A549 (cell line): Measurements from ENCODE around the gene COQ5. TPM values are rescaled to one million over a fixed set of nuclear protein-coding genes. Genes with fewer than 3 reads are reported as not detected.

ENCODE experiments used
- ATAC-seq, 2 experiments: fragments of 200-7000 bp in 1 of 2; fragments of >200 bp in 1 of 2; cut with Nextera tagmentation in 1 of 2; cut with Tn5 transposase in 1 of 2; 3 replicates each; pipeline versions ENCODE4 v1.8.0 to v1.9.1; 2018 to 2020; ENCODE audit warnings: mild to moderate bottlenecking in 1 of 2, moderate library complexity in 1 of 2
- CTCF ChIA-PET: fragments of 300-600 bp; sonication (Branson Sonifier 250); formaldehyde crosslinking; extraction: SDS; loops from one replicate; lab custom pipeline; 2021; ENCODE audit warnings: antibody characterized with exemption, inconsistent platforms; lab: Yijun Ruan, JAX
- POLR2A ChIA-PET: fragments of 350-600 bp; formaldehyde crosslinking; extraction: SDS; loops from one replicate; lab custom pipeline; 2021; ENCODE audit warnings: antibody characterized with exemption, inconsistent platforms; lab: Yijun Ruan, JAX
- DNase-seq, 2 experiments: peaks; one replicate each; pipeline versions ENCODE4 v3.0.0 to v3.0.0-alpha.2; 2011 to 2016; ENCODE audit warnings: low read depth in 1 of 2, low spot score in 1 of 2
- FAIRE-seq: peaks from 2 replicates; lab custom pipeline; 2011; peaks lifted over from hg19 to GRCh38; lab: Jason Lieb, UNC
- H3K27ac ChIP-seq, 2 experiments: fragments of >200 bp; sonication (Bioruptor Twin); formaldehyde crosslinking; 3 replicates each; pipeline ENCODE4 v1.5.1; 2016 to 2017
- H3K4me1 ChIP-seq: fragments of >200 bp; sonication (Bioruptor Twin); formaldehyde crosslinking; 3 replicates; pipeline ENCODE4 v1.6.1; 2016
- H3K4me2 ChIP-seq: fragments of >200 bp; sonication (Bioruptor Twin); formaldehyde crosslinking; 3 replicates; pipeline ENCODE4 v1.6.1; 2016
- H3K4me3 ChIP-seq: fragments of >200 bp; sonication (Bioruptor Twin); formaldehyde crosslinking; 3 replicates; pipeline ENCODE4 v1.5.1; 2016
- H3K9me3 ChIP-seq: fragments of >200 bp; sonication (Bioruptor Twin); formaldehyde crosslinking; 3 replicates; pipeline ENCODE4 v1.6.1; 2016
- BCL3 ChIP-seq: fragments of >200 bp; sonication (Bioruptor Twin); formaldehyde crosslinking; IDR thresholded peaks from 3 replicates; pipeline ENCODE4 v1.6.1; 2016
- CTCF ChIP-seq: fragments of >200 bp; sonication (Bioruptor Twin); formaldehyde crosslinking; IDR thresholded peaks from 3 replicates; pipeline ENCODE4 v1.5.1; 2016
- FOSL2 ChIP-seq, 2 experiments: fragments of 450-650 bp in 1 of 2; fragments of >200 bp in 1 of 2; sonication (Bioruptor Twin) in 1 of 2; formaldehyde crosslinking; IDR thresholded peaks; 2 replicates each; pipeline versions ENCODE4 v1.5.0 to v1.6.1; 2016 to 2020; ENCODE audit warnings: mild to moderate bottlenecking in 1 of 2, moderate library complexity in 1 of 2
- FOXS1 ChIP-seq: fragments of 250-450 bp; sonication (Bioruptor Pico); IDR thresholded peaks from 2 replicates; pipeline ENCODE4 v1.5.0; 2020; ENCODE audit warnings: mild to moderate bottlenecking, moderate library complexity
- HOXB13 ChIP-seq: fragments of 250-450 bp; sonication (Bioruptor Pico); IDR thresholded peaks from 2 replicates; pipeline ENCODE4 v1.5.0; 2020; ENCODE audit warnings: low read depth, mild to moderate bottlenecking, moderate library complexity
- HOXB5 ChIP-seq: fragments of 250-450 bp; sonication (Bioruptor Pico); IDR thresholded peaks from 2 replicates; pipeline ENCODE4 v1.5.0; 2020; ENCODE audit warnings: mild to moderate bottlenecking, moderate library complexity
- JUN ChIP-seq, 2 experiments: fragments of >200 bp; sonication (Bioruptor Twin); formaldehyde crosslinking; IDR thresholded peaks; 2 replicates in 1 of 2; 3 replicates in 1 of 2; pipeline ENCODE4 v1.6.1; 2016 to 2017
- JUNB ChIP-seq: fragments of >200 bp; sonication (Bioruptor Twin); formaldehyde crosslinking; IDR thresholded peaks from 2 replicates; pipeline ENCODE4 v1.6.1; 2016
- KDM5A ChIP-seq: fragments of 200-600 bp; sonication (generic); IDR thresholded peaks from 2 replicates; pipeline ENCODE4 v1.6.1; 2016; ENCODE audit warnings: antibody characterized with exemption, mild to moderate bottlenecking
- MAX ChIP-seq: IDR thresholded peaks from 2 replicates; pipeline ENCODE4 v1.6.1; 2012
- PHF8 ChIP-seq: fragments of 200-600 bp; sonication (generic); IDR thresholded peaks from 2 replicates; pipeline ENCODE4 v1.6.1; 2016; ENCODE audit warnings: low read depth, mild to moderate bottlenecking, antibody characterized with exemption, moderate library complexity, borderline replicate concordance
- POLR2A ChIP-seq: IDR thresholded peaks from 2 replicates; pipeline ENCODE4 v1.6.1; 2012; ENCODE audit warnings: mild to moderate bottlenecking, low read length
- POLR2AphosphoS2 ChIP-seq: conservative IDR thresholded peaks from 2 replicates; pipeline ENCODE4 v1.6.1; 2012; ENCODE audit warnings: low read length, improper control_type of control experiment, inconsistent platforms
- WGBS: methylation state at CpG from one replicate; pipeline ENCODE4 v1.1.6; 2017; ENCODE audit errors: missing lambda C conversion rate; 5-methylcytosine and 5-hydroxymethylcytosine counted together
- polyA plus RNA-seq, 4 experiments: library from polyadenylated mRNA; depleted of rRNA in 3 of 4; stranded (reverse); fragments of >200 nt; fragmentation: RNase III in 1 of 4; extraction: RNeasy Plus Mini Kit Qiagen cat#74134 plus additional on column Dnase treatment in 1 of 4; gene quantifications; 2 replicates in 3 of 4; 3 replicates in 1 of 4; pipeline ENCODE4 v1.2.3, GENCODE V29; 2011 to 2017
- TF ChIP-seq, protein P1 (sequence below): fragments of 250-450 bp; sonication (Bioruptor Pico); IDR thresholded peaks from 2 replicates; pipeline ENCODE4 v1.5.0; 2021; ENCODE audit warnings: mild to moderate bottlenecking, moderate library complexity, borderline replicate concordance
- TF ChIP-seq, protein P2 (sequence below): fragments of 150-350 bp; IDR thresholded peaks from 2 replicates; pipeline ENCODE4 v1.6.1; 2014; ENCODE audit warnings: low read depth, mild to moderate bottlenecking, low read length

COQ5 gene
- polyA plus RNA-seq, 2 of the 4 experiments (the other 2 are of a cell fraction) = 49.6 to 100.0 TPM

GRCh38 chr12:120534703-120535655, 6.0 kb upstream of the COQ5 start:
- H3K4me1 ChIP-seq = peaks cover 47% of the 10 kb centered on the region
- ChIA-PET POLR2A (interaction anchor here (0.9 kb wide), 1 partner anchor 25 kb away, joined by 3 read pairs; no protein-coding TSS in a partner anchor), CTCF (interaction anchor here (0.6 to 0.8 kb wide), 3 partner anchors 37 to 374 kb away, joined by 4 to 5 read pairs (median 5); no protein-coding TSS in a partner anchor)
- H3K27ac ChIP-seq = peak overlapping the region; percentile 77 to 97
- DNase-seq = peak; percentile 51 to 64
- ATAC-seq = peak; percentile 70 to 79
- no peak for FAIRE-seq
- H3K4me3 ChIP-seq = peak overlapping the region; percentile 59
- TF ChIP-seq PHF8 (peak; percentile 7; the same call in 1 of the 2 replicates), POLR2AphosphoS2 (no peak), KDM5A (0 out of 2 replicates have a peak, but pooled peaks have one; percentile 42), FOXS1 (CRISPR knock-in tag) (no peak), FOSL2 (IDR thresholded peaks at IDR 0.05) (no peak), FOSL2 (CRISPR knock-in tag; IDR thresholded peaks at IDR 0.05) (peak; percentile 82), MAX (0 out of 2 replicates have a peak, but pooled peaks have one; percentile 6)
- peak overlapping the region; percentile 98 for H3K4me2 ChIP-seq
- WGBS = 6% methylated on average over 27 of the region's 52 CpGs
- H3K9me3 ChIP-seq = no peaks in the 10 kb centered on the region

DNA sequence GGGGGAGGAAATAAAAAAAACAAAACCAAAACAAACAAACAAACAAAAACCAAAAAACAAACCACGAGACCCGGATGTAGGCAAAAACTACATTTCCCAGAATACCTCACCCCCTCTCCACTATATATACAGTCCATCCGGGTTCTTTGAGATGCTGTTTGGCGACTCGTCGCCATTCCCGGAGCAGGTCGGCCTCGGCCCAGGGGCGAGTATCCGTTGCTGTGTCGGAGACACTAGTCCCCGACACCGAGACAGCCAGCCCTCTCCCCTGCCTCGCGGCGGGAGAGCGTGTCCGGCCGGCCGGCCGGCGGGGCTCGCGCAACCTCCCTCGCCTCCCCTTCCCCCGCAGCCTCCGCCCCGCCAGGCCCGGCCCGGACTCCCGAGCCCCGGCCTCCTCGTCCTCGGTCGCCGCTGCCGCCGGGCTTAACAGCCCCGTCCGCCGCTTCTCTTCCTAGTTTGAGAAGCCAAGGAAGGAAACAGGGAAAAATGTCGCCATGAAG, 5.3 kb upstream of the COQ5 start, which contains the start of gene RNF10:
TSS of gene RNF10 (plus strand) at position 154 of the 500 bp plus-strand sequence. CDS start 456 bp downstream, outside the sequence.
- H3K9me3 ChIP-seq = no peaks in the 10 kb centered on the region
- peak; percentile 85 to 89 for ATAC-seq
- no peak for FAIRE-seq
- peak within 1 kb of the TSS; percentile 98 for H3K4me2 ChIP-seq
- no peak for TF ChIP-seq HOXB5
- TF ChIP-seq, protein P1, sequence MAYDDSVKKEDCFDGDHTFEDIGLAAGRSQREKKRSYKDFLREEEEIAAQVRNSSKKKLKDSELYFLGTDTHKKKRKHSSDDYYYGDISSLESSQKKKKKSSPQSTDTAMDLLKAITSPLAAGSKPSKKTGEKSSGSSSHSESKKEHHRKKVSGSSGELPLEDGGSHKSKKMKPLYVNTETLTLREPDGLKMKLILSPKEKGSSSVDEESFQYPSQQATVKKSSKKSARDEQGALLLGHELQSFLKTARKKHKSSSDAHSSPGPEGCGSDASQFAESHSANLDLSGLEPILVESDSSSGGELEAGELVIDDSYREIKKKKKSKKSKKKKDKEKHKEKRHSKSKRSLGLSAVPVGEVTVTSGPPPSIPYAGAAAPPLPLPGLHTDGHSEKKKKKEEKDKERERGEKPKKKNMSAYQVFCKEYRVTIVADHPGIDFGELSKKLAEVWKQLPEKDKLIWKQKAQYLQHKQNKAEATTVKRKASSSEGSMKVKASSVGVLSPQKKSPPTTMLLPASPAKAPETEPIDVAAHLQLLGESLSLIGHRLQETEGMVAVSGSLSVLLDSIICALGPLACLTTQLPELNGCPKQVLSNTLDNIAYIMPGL (CRISPR knock-in tag) = 0 out of 2 replicates have a peak, but pooled peaks have one; percentile 11
- no peak for TF ChIP-seq KDM5A
- TF ChIP-seq POLR2A = peak; percentile 97
- TF ChIP-seq, protein P2, sequence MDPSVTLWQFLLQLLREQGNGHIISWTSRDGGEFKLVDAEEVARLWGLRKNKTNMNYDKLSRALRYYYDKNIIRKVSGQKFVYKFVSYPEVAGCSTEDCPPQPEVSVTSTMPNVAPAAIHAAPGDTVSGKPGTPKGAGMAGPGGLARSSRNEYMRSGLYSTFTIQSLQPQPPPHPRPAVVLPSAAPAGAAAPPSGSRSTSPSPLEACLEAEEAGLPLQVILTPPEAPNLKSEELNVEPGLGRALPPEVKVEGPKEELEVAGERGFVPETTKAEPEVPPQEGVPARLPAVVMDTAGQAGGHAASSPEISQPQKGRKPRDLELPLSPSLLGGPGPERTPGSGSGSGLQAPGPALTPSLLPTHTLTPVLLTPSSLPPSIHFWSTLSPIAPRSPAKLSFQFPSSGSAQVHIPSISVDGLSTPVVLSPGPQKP = no peak
- no peak for TF ChIP-seq JUNB
- TF ChIP-seq MAX = peak; percentile 11; the same call in 1 of the 2 replicates
- peak; percentile 92 for TF ChIP-seq BCL3
- no peak for TF ChIP-seq HOXB13 (CRISPR knock-in tag)
- TF ChIP-seq JUN (IDR thresholded peaks at IDR 0.05) = peak; percentile 81 to 89; a peak in 4 of 5 replicates
- peak; percentile 91 for TF ChIP-seq PHF8
- TF ChIP-seq CTCF = no peak
- ChIA-PET POLR2A (interaction anchor here (0.9 kb wide), 1 partner anchor 26 kb away, joined by 3 read pairs; no protein-coding TSS in a partner anchor), CTCF (interaction anchor here (0.6 to 0.8 kb wide), 2 partner anchors 38 to 375 kb away, joined by 4 to 5 read pairs; no protein-coding TSS in a partner anchor)
- peak within 1 kb of the TSS; percentile 77 to 97 for H3K27ac ChIP-seq
- peak; percentile 94 to 96 for DNase-seq
- H3K4me3 ChIP-seq = peak within 1 kb of the TSS; percentile 59
- WGBS = 0% methylated on average over 16 of the region's 43 CpGs
- H3K4me1 ChIP-seq = peaks cover 45% of the 10 kb centered on the region
